SK-N-MC (cell line): ENCODE measurements around the gene CCDC60.

Experiments
- DNase-seq: peaks from one replicate; pipeline ENCODE4 v3.0.0-alpha.2; 2011; ENCODE audit warnings: low read depth, low spot score
- H3K27ac ChIP-seq: fragments of 200-600 bp; sonication (generic); 2 replicates; pipeline ENCODE4 v1.5.1; 2016; ENCODE audit warnings: mixed run types
- H3K36me3 ChIP-seq: fragments of 200-600 bp; sonication (generic); 2 replicates; pipeline ENCODE4 v1.6.1; 2017; ENCODE audit warnings: antibody characterized with exemption, low read length, mixed read lengths; ENCODE audit not compliant: insufficient read depth
- H3K4me3 ChIP-seq: fragments of 200-600 bp; sonication (generic); 2 replicates; pipeline ENCODE4 v1.5.1; 2016
- H3K9ac ChIP-seq: fragments of 200-600 bp; sonication (generic); 2 replicates; pipeline ENCODE4 v1.8.0; 2017; ENCODE audit warnings: mixed run types, mixed read lengths; ENCODE audit not compliant: insufficient read length
- H3K9me3 ChIP-seq: fragments of 200-600 bp; sonication (generic); 2 replicates; pipeline ENCODE4 v1.6.1; 2017; ENCODE audit warnings: low read depth, mild to moderate bottlenecking, antibody characterized with exemption, low read length, moderate library complexity, mixed read lengths
- EZH2 ChIP-seq: fragments of 200-600 bp; sonication (generic); IDR thresholded peaks from one replicate; pipeline ENCODE4 v1.6.1; 2017; ENCODE audit warnings: antibody characterized with exemption
- FOXP2 ChIP-seq: optimal IDR thresholded peaks from 2 replicates; pipeline ENCODE3; 2011; ENCODE audit warnings: mild to moderate bottlenecking, moderate library complexity; ENCODE audit not compliant: insufficient read depth; ENCODE audit errors: extremely low read length, control extremely low read depth
- POLR2AphosphoS5 ChIP-seq: IDR thresholded peaks from 2 replicates; pipeline ENCODE4 v1.6.1; 2012; ENCODE audit warnings: mild to moderate bottlenecking, low read depth, low read length, borderline replicate concordance

CCDC60 gene

GRCh38 chr12:119479121-119479561 is 144.6 kb downstream of the CCDC60 start:
- no peaks in the 10 kb centered on the region for H3K36me3 ChIP-seq
- DNase-seq = no peak
- no peaks in the 10 kb centered on the region for H3K9me3 ChIP-seq

GRCh38 chr12:119480551-119480950 is 146.0 kb downstream of the CCDC60 start:
- TF ChIP-seq FOXP2 = no peak
- no peak for TF ChIP-seq POLR2AphosphoS5
- no peak for TF ChIP-seq EZH2
- Histone ChIP-seq H3K36me3 (no peaks in the 10 kb centered on the region), H3K9me3 (no peaks in the 10 kb centered on the region), H3K4me3 (no peak overlapping the region), H3K9ac (no peak overlapping the region), H3K27ac (no peak overlapping the region)
- no peak for DNase-seq

More at GRCh38 chr12:119479121-119479561, 144.6 kb downstream of the CCDC60 start:
- Histone ChIP-seq H3K27ac (no peak overlapping the region), H3K4me3 (no peak overlapping the region), H3K9ac (no peak overlapping the region)
- no peak for TF ChIP-seq FOXP2
- TF ChIP-seq EZH2 = no peak
- no peak for TF ChIP-seq POLR2AphosphoS5

GRCh38 chr12:119486599-119487154 is 152.1 kb downstream of the CCDC60 start:
- Histone ChIP-seq H3K27ac (no peak overlapping the region), H3K4me3 (no peak overlapping the region), H3K9ac (no peak overlapping the region), H3K36me3 (no peaks in the 10 kb centered on the region), H3K9me3 (no peaks in the 10 kb centered on the region)
- TF ChIP-seq POLR2AphosphoS5 (no peak), EZH2 (no peak), FOXP2 (no peak)
- DNase-seq = no peak

DNA sequence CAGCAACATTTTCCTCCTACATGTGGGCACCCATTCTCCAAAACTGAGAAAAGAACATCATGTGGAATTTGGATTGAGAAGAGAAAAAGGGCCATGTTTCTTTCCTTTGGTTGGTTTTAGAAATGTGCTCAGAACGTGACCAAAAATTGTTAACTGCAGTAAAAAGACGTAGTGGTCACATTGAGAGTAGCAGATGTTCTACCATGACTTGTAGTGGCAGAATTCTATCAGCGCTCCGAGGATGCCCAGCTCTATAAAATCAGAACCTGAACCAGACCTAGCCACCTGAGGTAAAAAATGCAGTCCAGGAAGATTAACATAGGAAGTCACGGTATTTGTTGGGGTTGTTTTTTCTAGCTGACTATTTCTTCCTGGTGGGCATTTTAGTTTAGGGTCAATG is 157.3 kb downstream of the CCDC60 start:
- no peak overlapping the region for H3K27ac ChIP-seq
- TF ChIP-seq FOXP2 (no peak), EZH2 (no peak), POLR2AphosphoS5 (no peak)

GRCh38 chr12:119500209-119500608 is 165.7 kb downstream of the CCDC60 start:
- no peak for DNase-seq
- Histone ChIP-seq H3K9ac (no peak overlapping the region), H3K4me3 (no peak overlapping the region)

More for the DNA sequence above, 157.3 kb downstream of the CCDC60 start:
- no peak overlapping the region for H3K9ac ChIP-seq
- no peak overlapping the region for H3K4me3 ChIP-seq
- no peaks in the 10 kb centered on the region for H3K9me3 ChIP-seq
- no peaks in the 10 kb centered on the region for H3K36me3 ChIP-seq
- DNase-seq = no peak

DNA sequence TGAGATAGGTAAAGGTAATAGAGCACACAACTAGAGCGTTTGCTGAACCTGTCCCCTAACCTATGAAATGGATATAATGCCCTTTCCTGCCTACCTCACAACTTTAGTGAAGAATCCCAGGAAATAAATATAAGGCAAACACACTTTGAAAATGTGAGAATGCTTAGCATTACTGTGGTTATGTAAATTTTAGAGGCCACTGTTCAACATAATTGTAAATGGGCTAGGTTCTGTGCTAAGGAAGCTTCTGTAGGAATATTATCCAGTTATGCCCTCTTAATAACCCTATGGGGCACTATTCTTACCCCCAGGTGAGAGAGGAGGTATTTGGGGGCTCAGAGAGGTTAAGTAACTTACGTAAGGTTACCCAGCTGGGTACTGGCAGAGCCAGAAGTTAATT is 166.5 kb downstream of the CCDC60 start:
- no peaks in the 10 kb centered on the region for H3K9me3 ChIP-seq

More at GRCh38 chr12:119500209-119500608, 165.7 kb downstream of the CCDC60 start:
- no peak for TF ChIP-seq EZH2
- no peak for TF ChIP-seq POLR2AphosphoS5
- no peak for TF ChIP-seq FOXP2
- no peaks in the 10 kb centered on the region for H3K36me3 ChIP-seq
- H3K27ac ChIP-seq = no peak overlapping the region
- no peaks in the 10 kb centered on the region for H3K9me3 ChIP-seq

DNA sequence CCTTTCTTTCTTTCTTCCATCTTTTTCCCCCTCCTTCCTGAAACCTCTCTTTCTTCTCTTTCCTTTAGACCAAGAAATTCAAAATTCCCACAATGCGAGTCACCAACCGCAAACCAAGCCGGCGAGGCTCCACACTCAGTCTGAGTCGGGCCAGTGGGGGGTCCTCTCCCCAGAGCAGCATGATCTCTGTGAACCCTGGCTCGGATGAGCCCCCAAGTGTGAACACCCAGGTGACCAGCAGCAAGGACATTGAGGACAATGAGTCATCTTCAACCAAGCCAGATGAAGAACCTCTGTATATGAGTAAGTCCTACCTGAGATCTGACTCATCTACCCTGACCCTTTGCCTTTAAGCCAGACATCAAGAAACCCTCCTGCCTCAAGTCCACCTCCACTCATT is 170.5 kb downstream of the CCDC60 start:
- DNase-seq = no peak
- TF ChIP-seq POLR2AphosphoS5 = no peak
- no peak for TF ChIP-seq EZH2
- no peak for TF ChIP-seq FOXP2
- no peak overlapping the region for H3K9ac ChIP-seq
- no peak overlapping the region for H3K27ac ChIP-seq
- no peak overlapping the region for H3K4me3 ChIP-seq
- no peaks in the 10 kb centered on the region for H3K9me3 ChIP-seq
- H3K36me3 ChIP-seq = no peaks in the 10 kb centered on the region

More for the DNA sequence above, 166.5 kb downstream of the CCDC60 start:
- Histone ChIP-seq H3K9ac (no peak overlapping the region), H3K27ac (no peak overlapping the region), H3K36me3 (no peaks in the 10 kb centered on the region), H3K4me3 (no peak overlapping the region)
- no peak for TF ChIP-seq EZH2
- no peak for TF ChIP-seq POLR2AphosphoS5
- TF ChIP-seq FOXP2 = no peak
- DNase-seq = no peak

DNA sequence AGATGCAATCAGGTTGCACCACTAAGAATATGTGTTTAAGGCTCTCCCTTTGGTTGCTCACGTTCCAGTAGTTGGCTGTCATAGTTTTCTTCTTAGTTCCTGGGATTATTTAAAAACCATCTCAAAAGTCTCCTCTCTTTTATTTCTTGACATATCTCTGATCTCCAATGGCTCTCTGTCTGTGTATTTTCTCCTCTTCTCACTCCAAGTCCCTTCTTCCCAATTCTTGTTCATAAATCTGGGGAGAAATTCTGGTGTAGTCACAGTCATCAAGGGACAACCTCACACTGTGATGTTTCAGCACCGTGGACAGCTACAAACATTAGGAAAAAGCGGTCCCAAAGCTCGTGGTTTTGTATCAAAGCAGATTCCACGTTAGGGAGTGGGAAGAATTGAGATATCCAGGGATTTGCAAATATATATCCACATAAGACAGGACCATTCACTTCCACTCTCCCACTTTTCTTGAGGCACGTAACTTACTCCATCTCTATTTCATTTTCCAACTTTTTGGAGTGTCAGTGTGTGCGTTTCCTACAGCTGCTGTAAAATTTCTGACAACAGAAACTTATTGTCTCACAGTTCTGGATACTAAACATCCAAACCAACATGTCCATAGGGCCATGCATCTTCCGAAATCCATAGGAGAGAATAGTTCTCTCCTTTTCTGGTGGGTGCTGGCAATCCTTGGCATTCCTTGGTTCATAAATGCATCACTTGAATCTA is 178.4 kb downstream of the CCDC60 start:
- no peak for DNase-seq
- TF ChIP-seq POLR2AphosphoS5 (no peak), EZH2 (no peak), FOXP2 (no peak)
- Histone ChIP-seq H3K9me3 (no peaks in the 10 kb centered on the region), H3K4me3 (no peak overlapping the region), H3K9ac (no peak overlapping the region), H3K36me3 (no peaks in the 10 kb centered on the region), H3K27ac (no peak overlapping the region)
